HG03460 (cell line): ENCODE measurements around the gene HSD17B8.

Experiments used
- ATAC-seq: cut with Tn5 transposase; IDR thresholded peaks from one replicate; pipeline ENCODE4 v1.9.1; 2021; ENCODE audit not compliant: unreplicated experiment

Gene HSD17B8

DNA sequence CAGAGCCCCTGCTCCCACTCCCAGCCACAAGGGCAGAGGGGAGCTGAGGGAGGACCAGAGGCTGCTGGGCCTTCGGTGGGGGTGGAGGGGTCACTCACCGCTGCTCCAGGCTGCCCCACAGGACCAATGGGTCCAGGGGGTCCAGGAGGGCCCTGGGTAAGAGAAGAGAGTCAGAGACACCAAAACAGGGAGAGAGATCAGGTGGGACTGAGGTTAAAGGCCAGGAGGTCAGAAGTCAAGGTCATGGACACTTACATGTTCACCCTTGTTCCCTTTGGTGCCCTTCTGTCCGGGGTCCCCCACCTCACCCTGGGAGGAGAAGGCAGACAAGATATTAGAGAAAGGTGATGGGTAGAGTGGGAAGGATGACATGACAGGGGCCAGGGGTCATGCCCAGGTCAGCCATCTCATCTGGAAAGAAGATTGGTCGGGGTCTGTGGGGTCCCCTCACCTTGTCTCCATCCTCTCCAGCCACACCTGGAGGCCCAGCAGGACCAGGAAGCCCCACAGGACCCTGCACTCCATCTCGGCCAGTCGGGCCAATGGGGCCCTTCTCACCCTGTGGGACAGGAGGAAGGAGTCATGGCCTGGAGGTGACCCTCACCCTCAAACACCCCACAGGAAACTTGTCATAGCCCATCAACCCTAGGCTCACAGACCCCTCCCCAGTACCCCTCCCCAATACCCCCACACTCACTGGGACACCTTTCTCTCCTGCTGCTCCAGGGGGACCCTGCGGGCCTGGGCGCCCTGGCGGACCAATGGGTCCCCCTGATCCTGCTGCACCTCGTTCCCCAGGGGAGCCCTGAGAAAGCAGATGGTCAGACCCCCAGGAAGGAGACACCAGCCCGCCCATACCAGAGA is 33.2 kb upstream of the HSD17B8 start:
- ATAC-seq: no peak

DNA sequence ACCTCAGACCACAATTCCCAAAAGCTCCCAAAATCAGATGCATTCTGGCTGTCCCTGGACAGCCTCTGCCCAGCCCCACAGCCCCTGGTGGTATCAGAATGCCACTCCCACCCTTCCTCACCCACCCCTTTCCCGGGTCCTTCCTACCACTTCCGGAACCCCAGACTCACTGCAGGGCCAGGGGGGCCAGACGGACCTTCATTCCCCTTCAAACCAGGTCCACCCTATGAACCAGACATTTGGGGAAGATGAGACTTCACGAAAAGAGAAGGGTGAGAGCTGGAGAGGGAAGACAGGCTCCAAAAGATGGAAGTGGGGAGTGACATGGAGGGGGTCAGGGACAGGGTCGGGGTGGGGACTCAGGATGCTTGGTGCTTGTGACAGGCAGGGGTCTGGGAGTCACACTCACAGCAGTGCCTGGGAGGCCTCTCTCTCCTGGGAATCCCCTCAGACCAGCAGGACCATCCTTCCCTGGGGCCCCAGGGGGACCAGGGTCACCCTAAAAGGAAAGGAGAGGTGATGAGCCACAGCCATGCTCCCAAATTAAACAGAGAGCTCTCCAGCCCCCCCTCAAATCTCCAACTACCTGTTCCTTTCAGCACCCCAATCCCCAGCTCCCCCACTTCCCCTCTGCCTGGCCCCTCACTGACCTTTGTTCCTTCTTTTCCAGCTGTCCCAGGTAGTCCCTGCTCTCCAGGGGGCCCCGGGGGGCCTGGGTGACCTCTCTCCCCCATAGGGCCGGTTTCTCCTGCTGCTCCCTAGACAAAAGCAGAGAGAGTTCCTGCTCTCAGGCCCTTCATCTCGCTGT is 32.4 kb upstream of the HSD17B8 start:
- no peak for ATAC-seq

- no peak for ATAC-seq
Observed at GRCh38 chr6:33172688-33173534, 31.5 kb upstream of the HSD17B8 start.

DNA sequence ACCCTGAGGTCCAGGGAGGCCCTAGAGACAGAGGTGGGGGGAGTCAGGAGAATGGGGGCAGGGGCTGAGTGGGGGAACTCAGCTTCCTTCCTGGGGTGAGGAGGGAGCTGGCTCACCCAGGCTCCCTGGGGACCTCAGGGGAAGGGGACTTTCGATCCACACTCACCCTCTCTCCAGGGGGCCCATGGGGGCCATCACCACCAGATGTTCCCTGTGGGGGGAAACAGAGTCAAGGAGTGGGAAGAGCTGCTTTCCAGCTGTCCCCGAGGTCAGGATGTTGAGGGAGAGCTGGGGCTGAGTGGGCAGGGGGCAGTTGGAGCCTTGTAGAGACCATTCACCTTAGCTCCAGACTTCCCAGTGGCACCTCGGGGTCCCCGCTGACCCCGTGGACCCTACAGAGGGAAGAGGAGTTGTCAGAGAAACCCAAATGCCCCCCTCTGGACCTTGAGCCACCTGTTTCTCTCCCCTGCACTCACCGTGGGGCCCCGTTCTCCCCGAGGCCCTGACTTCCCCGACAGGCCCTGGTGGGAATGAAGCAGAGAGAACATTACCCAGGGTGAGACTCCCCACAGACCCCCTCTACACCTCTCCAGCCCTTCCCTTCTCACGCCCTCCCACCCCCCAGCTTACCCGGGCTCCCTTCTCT is 30.8 kb upstream of the HSD17B8 start:
- ATAC-seq: no peak

DNA sequence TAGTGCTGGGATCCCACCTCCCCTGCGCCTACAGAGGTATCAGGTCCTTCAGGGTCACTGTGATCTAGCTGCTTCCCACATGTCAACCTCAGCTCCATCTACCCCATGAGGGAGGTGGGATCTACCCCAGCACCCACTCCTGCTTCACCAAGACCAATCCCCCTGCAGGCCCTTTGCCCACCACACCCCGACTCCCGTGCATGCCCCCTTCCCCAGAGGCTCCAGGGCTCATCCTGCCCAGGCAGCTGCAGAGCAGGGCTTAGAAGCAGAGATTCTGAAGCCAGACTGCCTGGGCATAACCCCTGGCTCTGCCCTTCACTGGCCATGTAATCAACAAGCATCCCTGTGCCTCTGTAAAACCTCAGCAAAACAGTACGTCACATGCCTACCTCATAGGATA is 29.7 kb upstream of the HSD17B8 start:
- no peak for ATAC-seq

- no peak for ATAC-seq
Observed at GRCh38 chr6:33175436-33176069, 28.9 kb upstream of the HSD17B8 start.

DNA sequence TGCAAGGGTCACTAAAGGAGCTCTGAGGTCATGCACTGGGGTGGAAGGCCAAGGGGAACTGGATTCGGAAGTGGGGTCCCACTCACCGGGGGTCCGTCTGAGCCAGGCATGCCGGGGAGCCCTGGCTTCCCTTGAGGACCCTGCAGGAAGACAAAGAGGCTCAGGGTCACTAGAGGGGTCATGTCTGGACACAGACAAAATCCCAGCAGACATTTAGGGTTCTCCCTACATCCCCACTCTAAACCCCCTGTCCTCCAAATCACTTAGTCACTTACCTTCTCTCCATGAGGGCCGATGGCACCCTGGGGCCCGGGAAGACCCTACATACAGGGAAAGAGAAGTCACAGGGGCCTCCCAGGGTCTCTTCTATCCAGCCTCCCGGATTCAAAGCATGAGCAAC is 27.5 kb upstream of the HSD17B8 start:
- no peak for ATAC-seq

GRCh38 chr6:33177552-33178446 is 26.7 kb upstream of the HSD17B8 start:
- no peak for ATAC-seq

GRCh38 chr6:33178755-33179475 is 25.5 kb upstream of the HSD17B8 start:
- ATAC-seq: no peak

GRCh38 chr6:33181141-33181540 is 23.3 kb upstream of the HSD17B8 start:
- no peak for ATAC-seq

GRCh38 chr6:33183071-33183683 is 21.3 kb upstream of the HSD17B8 start:
- ATAC-seq: no peak

DNA sequence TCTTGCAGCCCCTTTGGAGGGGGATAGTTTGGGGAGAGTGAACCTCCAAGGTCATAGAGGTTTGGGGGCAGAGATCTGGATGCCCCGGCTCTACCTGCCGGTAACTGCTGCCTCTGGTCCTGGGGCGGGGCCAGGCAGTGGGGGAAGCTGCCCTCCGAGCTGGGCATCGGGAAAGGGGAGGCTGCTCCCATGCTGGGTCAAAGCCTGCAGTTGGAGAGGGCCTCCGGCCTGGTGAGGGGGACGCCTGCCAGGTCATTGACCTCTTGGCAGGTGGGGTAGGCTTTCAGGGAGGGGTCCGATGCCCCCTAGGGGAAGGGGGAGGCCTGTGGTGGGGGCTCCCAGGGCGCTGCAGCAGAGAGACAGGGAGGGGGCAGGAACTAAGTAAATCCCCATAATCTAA is 19.3 kb upstream of the HSD17B8 start:
- no peak for ATAC-seq

GRCh38 chr6:33185654-33186187 is 18.7 kb upstream of the HSD17B8 start:
- no peak for ATAC-seq

GRCh38 chr6:33187809-33188208 is 16.6 kb upstream of the HSD17B8 start:
- ATAC-seq: no peak

GRCh38 chr6:33189164-33189563 is 15.3 kb upstream of the HSD17B8 start:
- no peak for ATAC-seq

DNA sequence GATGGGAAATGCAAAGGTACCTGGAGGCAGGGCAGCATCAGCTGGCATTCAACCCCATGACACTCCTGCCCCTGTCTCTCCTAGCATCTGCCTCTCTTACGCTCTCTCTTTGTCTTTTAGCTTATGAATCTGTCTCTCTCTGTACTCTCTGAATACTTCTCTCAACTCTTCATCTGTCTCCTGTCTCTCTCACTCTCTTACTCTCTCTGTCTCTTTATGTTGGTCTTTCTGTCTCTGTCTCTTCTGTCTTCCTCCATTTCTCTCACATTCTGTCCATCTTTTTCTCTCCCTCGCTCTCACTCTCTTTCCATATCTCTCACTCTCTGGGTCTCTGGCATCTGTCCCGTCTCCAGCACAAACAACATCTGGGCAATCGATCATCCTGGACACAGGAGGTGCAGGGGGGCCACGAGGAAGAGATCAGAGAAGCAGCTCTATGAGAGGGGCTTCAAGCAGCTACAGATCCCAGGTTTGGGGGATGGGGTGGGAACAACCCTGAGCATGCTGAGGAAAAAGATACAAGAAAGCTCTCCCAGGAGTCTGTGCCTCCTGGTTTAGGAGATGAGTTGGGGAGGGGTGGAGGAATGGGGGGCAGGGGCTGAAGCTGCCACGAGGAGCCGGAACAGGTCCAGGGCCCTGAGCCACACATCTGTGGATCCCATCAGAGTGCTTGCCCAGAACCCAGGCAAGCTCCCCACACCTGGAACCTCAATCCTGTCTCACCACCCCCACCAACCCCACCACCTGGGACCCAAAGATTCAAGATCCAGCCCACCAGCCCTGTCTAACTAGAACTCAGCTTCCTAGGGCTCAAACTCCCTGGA is 14.6 kb upstream of the HSD17B8 start:
- ATAC-seq: no peak

- ATAC-seq: no peak
Observed at GRCh38 chr6:33190504-33191107, 13.8 kb upstream of the HSD17B8 start.
